Measurements from ENCODE around the gene NBPF4. TPM values are rescaled to one million over a fixed set of nuclear protein-coding genes. Genes with fewer than 3 reads are reported as not detected.
"Not testable (repeated sequence)": the region's sequence is repeated elsewhere in the genome, so short reads cannot be mapped to it uniquely, and the experiment has no call there.

NBPF4 gene
- total RNA-seq, 1 experiment from 2014 or later = not detected

- no peak for DNase-seq (ENCODE audit: low spot score)
These were observed 32.9 kb downstream of the NBPF4 start for GRCh38 chr1:108211014-108211413.

GRCh38 chr1:108209456-108210108 is 34.3 kb downstream of the NBPF4 start:
- DNase-seq (ENCODE audit: low spot score) = no peak

- DNase-seq (ENCODE audit: low spot score) = no peak
These were observed 35.0 kb downstream of the NBPF4 start for GRCh38 chr1:108208724-108209446.

- DNase-seq (ENCODE audit: low spot score) = not testable (repeated sequence)
These were observed 40.3 kb downstream of the NBPF4 start for GRCh38 chr1:108203582-108203981.

GRCh38 chr1:108201687-108202086 is 42.2 kb downstream of the NBPF4 start:
- DNase-seq (ENCODE audit: low spot score) = no peak

GRCh38 chr1:108200687-108201051 is 43.2 kb downstream of the NBPF4 start:
- peak; percentile 76 for DNase-seq (ENCODE audit: low spot score)

GRCh38 chr1:108199781-108200686 is 43.8 kb downstream of the NBPF4 start, which contains the start of gene SLC25A24:
Gene SLC25A24 (minus strand): TSS chr1:108200343. CDS start chr1:108200138, 205 bp downstream.
- DNase-seq (ENCODE audit: low spot score) = peak; percentile 75

GRCh38 chr1:108199201-108199691 is 44.6 kb downstream of the NBPF4 start:
- peak; percentile 71 for DNase-seq (ENCODE audit: low spot score)

GRCh38 chr1:108194051-108194450 is 49.8 kb downstream of the NBPF4 start:
- no peak for DNase-seq (ENCODE audit: low spot score)

- DNase-seq (ENCODE audit: low spot score) = no peak
These were observed 50.5 kb downstream of the NBPF4 start for GRCh38 chr1:108193333-108193732.

GRCh38 chr1:108192581-108192980 is 51.3 kb downstream of the NBPF4 start:
- no peak for DNase-seq (ENCODE audit: low spot score)

GRCh38 chr1:108190686-108191416 is 53.0 kb downstream of the NBPF4 start:
- DNase-seq (ENCODE audit: low spot score) = no peak

- DNase-seq (ENCODE audit: low spot score) = no peak
These were observed 53.8 kb downstream of the NBPF4 start for GRCh38 chr1:108190001-108190634.

GRCh38 chr1:108188801-108189200 is 55.1 kb downstream of the NBPF4 start:
- no peak for DNase-seq (ENCODE audit: low spot score)

- DNase-seq (ENCODE audit: low spot score) = no peak
These were observed 60.7 kb downstream of the NBPF4 start for GRCh38 chr1:108182959-108183700.

- no peak for DNase-seq (ENCODE audit: low spot score)
These were observed 64.9 kb downstream of the NBPF4 start for GRCh38 chr1:108179018-108179417.

Data from HT-29 (cell line).